Fibroblast of lung (primary cell): ENCODE measurements around the gene GRAMD2A. TPM values are rescaled to one million over a fixed set of nuclear protein-coding genes. Genes with fewer than 3 reads are reported as not detected.
A peak's percentile ranks its signal among the peaks of the same experiment; 100 is the strongest.

Source experiments
- DNase-seq, 2 donors: peaks; one replicate each; pipeline versions ENCODE4 v3.0.0 to v3.0.0-alpha.2; 2010; ENCODE audit warnings: low read depth in 2 of 2
- H2AFZ ChIP-seq: 2 replicates; pipeline ENCODE4 v1.5.1; 2012; ENCODE audit warnings: low read length, control low read depth, inconsistent platforms
- H3K27ac ChIP-seq: 2 replicates; pipeline ENCODE4 v1.5.1; 2011; ENCODE audit warnings: low read length, control low read depth; ENCODE audit not compliant: insufficient read depth
- H3K27me3 ChIP-seq: 2 replicates; pipeline ENCODE4 v1.5.1; 2011; ENCODE audit warnings: mild to moderate bottlenecking, low read length; ENCODE audit not compliant: control insufficient read depth, insufficient read depth
- H3K36me3 ChIP-seq: 2 replicates; pipeline ENCODE4 v1.5.1; 2011; ENCODE audit warnings: low read length; ENCODE audit not compliant: control insufficient read depth, insufficient read depth
- H3K4me1 ChIP-seq: 2 replicates; pipeline ENCODE4 v1.5.1; 2011; ENCODE audit warnings: low read length; ENCODE audit not compliant: control insufficient read depth, insufficient read depth; ENCODE audit errors: extremely low read depth
- H3K4me2 ChIP-seq: 2 replicates; pipeline ENCODE4 v1.5.1; 2011; ENCODE audit warnings: low read length, control low read depth; ENCODE audit not compliant: insufficient read depth; ENCODE audit errors: extremely low read depth
- H3K4me3 ChIP-seq, 4 experiments: fragments of 200-600 bp in 1 of 4; sonication (generic) in 1 of 4; replicated peaks in 1 of 4; 2 replicates each; pipeline ENCODE4 v1.5.1; 2011 to 2016; ENCODE audit warnings: low read length in 4 of 4, low read depth in 3 of 4, mild to moderate bottlenecking in 3 of 4, control low read depth in 2 of 4, inconsistent platforms in 1 of 4, mixed read lengths in 1 of 4; ENCODE audit not compliant: insufficient read depth in 1 of 4; ENCODE audit errors: control extremely low read depth in 1 of 4
- H3K79me2 ChIP-seq: 2 replicates; pipeline ENCODE4 v1.5.1; 2012; ENCODE audit warnings: mild to moderate bottlenecking, low read length, inconsistent platforms; ENCODE audit not compliant: control insufficient read depth, insufficient read depth
- H3K9ac ChIP-seq: 2 replicates; pipeline ENCODE4 v1.5.1; 2011; ENCODE audit warnings: mild to moderate bottlenecking, low read length, control low read depth; ENCODE audit not compliant: insufficient read depth
- H3K9me3 ChIP-seq: 2 replicates; pipeline ENCODE4 v1.5.1; 2012; ENCODE audit warnings: low read depth, low read length; ENCODE audit not compliant: control insufficient read depth, insufficient read depth
- H4K20me1 ChIP-seq: 2 replicates; pipeline ENCODE4 v1.5.1; 2011; ENCODE audit warnings: low read length; ENCODE audit not compliant: control insufficient read depth, insufficient read depth; ENCODE audit errors: extremely low read depth
- CTCF ChIP-seq, 2 donors: IDR thresholded peaks in 1 of 2; conservative IDR thresholded peaks in 1 of 2; 1 replicate in 1 of 2; 2 replicates in 1 of 2; pipeline ENCODE4 v1.5.1; 2011 to 2012; ENCODE audit warnings: low read length in 2 of 2, control low read depth in 1 of 2, inconsistent platforms in 1 of 2, low read depth in 1 of 2, mild to moderate bottlenecking in 1 of 2
- EZH2 ChIP-seq: IDR thresholded peaks from 2 replicates; pipeline ENCODE4 v1.5.1; 2012; ENCODE audit warnings: low read length, control low read depth, mild to moderate bottlenecking; ENCODE audit errors: missing control alignments
- polyA plus RNA-seq, 2 donors: library from polyadenylated mRNA; depleted of rRNA in 1 of 2; stranded (reverse) in 1 of 2; unstranded in 1 of 2; fragments of >200 nt; gene quantifications; 2 replicates each; pipeline ENCODE4 v1.2.1, GENCODE V29; 2011 to 2012; ENCODE audit warnings: missing spikeins in 1 of 2
- total RNA-seq: library from RNA; depleted of rRNA; stranded (reverse); fragments of >200 nt; gene quantifications from 2 replicates; pipeline ENCODE4 v1.2.1, GENCODE V29; 2014

GRAMD2A gene
- total and polyA plus RNA-seq, 2 donors (not counting 1 experiment from before 2014, with no cell fraction given), result 0.15 to 0.83 TPM

DNA sequence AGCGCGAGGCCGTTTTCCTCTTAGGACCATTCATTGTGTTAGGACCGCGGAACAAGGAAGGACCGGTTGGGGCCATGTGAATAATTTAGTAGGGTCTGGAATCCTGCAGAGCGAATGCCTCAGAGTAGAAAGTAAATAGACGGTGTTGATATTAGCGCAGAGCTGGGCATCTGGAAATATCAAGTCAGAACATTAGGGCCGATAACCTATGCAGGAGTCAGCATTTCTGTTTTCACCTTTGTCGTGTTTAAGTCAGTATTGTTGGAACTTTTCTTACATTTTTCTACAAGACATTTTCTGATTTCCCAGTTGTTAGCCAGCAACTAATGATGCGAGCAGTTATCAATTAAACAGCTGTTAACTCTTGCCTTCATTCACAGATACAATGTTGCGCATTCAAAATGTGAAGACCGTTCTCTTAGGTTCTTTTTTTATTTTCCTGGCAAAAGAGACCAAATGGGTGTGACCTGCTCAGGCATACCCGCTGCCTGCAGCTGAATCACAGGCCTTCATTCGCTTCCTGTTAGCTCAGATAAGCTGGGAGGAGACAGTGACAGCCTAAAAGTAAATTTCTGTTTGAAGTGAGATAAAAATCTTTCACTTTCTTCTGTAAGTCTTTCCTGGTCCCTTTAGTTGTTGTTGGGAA, 34.4 kb upstream of the GRAMD2A start:
- Histone ChIP-seq H3K27me3 (no peaks in the 10 kb centered on the region), H3K9ac (peak overlapping the region; percentile 89), H4K20me1 (peaks cover 3% of the 10 kb centered on the region), H3K4me3 (peak overlapping the region; percentile 80 to 95 (median 86)), H3K9me3 (no peaks in the 10 kb centered on the region), H3K27ac (peak overlapping the region; percentile 90), H3K36me3 (no peaks in the 10 kb centered on the region), H3K79me2 (peaks cover 47% of the 10 kb centered on the region), H3K4me2 (peak overlapping the region; percentile 99), H2AFZ (peak overlapping the region; percentile 51), H3K4me1 (peaks cover 14% of the 10 kb centered on the region)
- DNase-seq, result peak; percentile 82 to 88
- TF ChIP-seq EZH2, result no peak
- no peak for TF ChIP-seq CTCF (conservative IDR thresholded peaks at IDR 0.05 in 1 of 2, IDR thresholded peaks at IDR 0.05 in 1 of 2; ENCODE audit: low read depth in 1 of 2, low read length in 2 of 2)

DNA sequence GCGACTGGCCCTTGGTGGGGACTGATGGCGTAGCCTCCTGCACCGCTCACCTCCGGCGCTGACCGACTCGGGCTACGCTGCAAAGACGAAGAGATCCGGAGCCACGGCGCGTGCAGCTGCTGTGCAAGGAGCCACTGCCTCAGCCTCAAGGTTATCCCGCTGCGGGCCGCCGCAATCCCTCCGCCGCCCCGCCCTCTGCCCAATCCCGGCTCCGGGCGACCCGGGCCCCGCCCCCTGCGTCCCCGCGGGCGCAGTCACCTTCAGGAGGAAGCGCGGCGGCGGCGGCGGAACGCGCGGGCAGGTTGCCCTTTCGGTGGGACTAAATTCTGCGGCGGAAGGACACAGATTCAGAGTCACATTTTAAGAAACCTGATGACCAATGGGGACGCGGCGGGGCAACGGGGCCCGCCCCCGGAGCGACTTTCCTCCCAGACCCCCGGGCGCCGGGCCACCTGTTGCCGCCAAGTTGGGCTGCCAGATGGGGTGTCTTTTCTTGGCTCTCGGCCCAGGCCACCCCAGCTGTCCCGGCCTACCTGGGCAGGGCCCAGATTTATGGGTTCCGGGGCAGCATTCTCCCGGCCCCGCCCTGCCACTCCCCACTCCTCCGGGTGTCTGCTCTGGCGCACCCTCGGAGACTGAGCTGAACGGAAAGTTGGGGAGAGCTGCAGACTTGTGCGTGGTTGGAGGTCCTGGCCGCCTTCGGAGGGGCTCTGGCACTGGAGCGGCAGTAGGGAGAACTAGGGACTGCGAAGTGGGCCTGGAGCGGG, 33.7 kb upstream of the GRAMD2A start, which contains the start of gene PKM:
Gene PKM (minus strand): TSS at position 125 of the 767 bp plus-strand sequence. CDS start 12,093 bp downstream, outside the sequence.
- Histone ChIP-seq H3K9ac (peak within 1 kb of the TSS; percentile 89), H3K4me2 (peak within 1 kb of the TSS; percentile 99), H3K4me3 (peak within 1 kb of the TSS; percentile 84 to 95 (median 86)), H3K4me1 (peaks cover 9% of the 10 kb centered on the region), H3K9me3 (no peaks in the 10 kb centered on the region), H3K27ac (peak within 1 kb of the TSS; percentile 90), H3K36me3 (no peaks in the 10 kb centered on the region), H3K79me2 (peaks cover 48% of the 10 kb centered on the region), H2AFZ (peak within 1 kb of the TSS; percentile 51), H4K20me1 (peaks cover 3% of the 10 kb centered on the region), H3K27me3 (no peaks in the 10 kb centered on the region)
- DNase-seq, result peak; percentile 97 to 99
- no peak for TF ChIP-seq EZH2
- TF ChIP-seq CTCF (conservative IDR thresholded peaks at IDR 0.05 in 1 of 2, IDR thresholded peaks at IDR 0.05 in 1 of 2; ENCODE audit: low read depth in 1 of 2, low read length in 2 of 2), result no peak
